Measurements from ENCODE around the gene ERCC3.
"Not testable (repeated sequence)": the region's sequence is repeated elsewhere in the genome, so short reads cannot be mapped to it uniquely, and the experiment has no call there.

ERCC3 gene

GRCh38 chr2:127278959-127279358, 15.0 kb downstream of the ERCC3 start:
- DNase-seq = no peak

GRCh38 chr2:127277028-127277427, 16.9 kb downstream of the ERCC3 start:
- DNase-seq = no peak

DNA sequence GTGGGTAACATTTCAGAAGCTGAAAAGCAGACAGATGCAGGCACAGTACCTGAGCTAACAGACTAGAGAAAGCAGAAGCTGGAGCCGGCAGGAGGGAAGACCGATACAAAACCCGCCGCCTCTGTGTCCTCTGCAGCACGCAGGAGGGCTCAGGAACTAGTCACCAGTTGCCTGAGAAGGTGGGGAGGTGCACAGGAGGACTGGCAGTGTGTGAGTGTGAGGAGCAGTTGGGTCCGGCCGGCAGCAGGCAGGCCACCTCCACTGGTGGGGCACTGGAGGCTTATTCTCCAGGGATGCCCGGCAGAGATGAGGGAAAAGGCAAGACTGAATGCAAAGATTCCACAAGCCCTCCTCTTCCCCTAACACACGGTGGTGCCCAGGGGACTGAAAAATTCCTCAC, 18.2 kb downstream of the ERCC3 start:
- DNase-seq = no peak

GRCh38 chr2:127275356-127275755, 18.6 kb downstream of the ERCC3 start:
- no peak for DNase-seq

DNA sequence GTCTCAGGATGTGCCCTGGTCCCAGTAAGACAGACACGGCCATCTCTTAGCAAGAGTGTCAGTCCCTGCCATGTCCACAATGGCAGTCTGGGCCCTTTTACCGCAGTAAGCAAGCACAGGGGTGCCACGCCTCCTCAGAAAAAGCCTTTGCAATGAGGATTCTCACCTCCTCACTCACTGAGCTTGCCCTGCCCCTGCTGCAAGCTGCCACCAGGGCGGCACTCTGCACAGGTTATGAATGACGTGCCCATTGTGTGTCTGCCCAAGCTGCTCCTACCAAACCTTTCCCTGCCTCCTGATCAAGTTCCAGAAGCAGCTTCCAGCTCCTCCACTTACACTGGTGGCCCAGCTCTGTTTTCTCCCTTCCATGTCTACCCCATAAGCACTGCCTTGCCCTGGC, 23.3 kb downstream of the ERCC3 start:
- DNase-seq = no peak

- no peak for DNase-seq
These were observed 32.0 kb downstream of the ERCC3 start for GRCh38 chr2:127261804-127262406.

- DNase-seq = no peak
These were observed 34.6 kb downstream of the ERCC3 start for GRCh38 chr2:127259355-127259754.

- no peak for DNase-seq
These were observed 37.1 kb downstream of the ERCC3 start for GRCh38 chr2:127256866-127257265.

DNA sequence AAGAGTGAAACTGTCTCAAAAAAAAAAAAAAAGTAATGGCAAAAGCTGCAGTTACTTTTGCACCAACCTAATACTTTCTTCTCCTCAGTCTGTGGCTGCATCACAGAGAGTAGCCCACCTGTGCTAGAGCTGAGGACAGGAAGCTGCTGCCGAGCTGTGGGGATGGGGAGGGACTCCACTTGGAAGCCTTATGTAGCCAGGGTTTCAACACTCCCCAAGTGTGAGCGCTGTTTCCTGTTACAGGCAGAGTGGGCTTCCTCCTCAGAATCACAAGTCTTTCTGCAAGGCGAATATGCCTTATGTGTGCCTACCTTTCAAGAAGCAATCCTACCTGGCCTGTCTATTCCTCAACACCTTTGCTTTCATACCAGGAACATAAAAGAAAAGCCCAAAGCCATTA, 37.6 kb downstream of the ERCC3 start:
- DNase-seq = no peak

DNA sequence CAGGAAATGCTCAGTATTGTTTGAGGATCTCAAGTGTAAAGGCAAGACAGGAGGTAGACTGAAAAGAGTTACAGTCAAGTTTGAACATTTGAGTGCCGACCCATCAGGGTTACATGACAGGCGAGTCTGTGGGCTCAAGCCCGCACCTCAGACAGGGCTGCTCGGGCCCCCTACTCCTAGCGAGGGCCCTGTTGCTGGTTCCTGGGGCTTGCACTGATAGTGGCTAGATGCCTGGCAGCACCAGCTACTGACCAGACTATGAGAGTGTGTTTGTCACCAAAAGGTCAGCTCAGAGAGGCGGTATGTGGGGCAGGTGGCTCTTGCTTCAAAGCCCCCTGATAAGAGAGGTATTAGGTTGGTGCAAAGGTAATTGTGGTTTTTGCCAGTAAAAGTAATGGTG, 38.2 kb downstream of the ERCC3 start:
- no peak for DNase-seq

DNA sequence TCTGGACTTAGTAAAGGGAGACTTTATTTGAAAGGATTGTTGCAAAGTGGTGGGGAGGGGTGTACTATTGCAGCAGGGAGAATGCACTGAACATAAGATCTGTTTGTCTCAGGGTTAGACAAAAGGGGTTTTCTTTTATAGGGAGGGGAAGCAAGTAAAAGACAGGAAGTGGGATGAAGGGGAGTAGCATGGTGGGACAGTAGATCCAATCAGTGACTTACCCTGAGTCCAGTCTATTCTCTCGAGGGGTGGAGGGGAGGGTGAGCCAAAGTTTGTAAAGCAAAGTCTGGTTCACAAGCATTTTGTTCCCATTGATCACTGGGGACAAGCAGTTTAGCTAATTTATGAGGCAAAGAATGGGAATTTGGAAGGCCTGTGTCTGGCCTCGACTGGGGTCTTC, 38.8 kb downstream of the ERCC3 start:
- DNase-seq = no peak

DNA sequence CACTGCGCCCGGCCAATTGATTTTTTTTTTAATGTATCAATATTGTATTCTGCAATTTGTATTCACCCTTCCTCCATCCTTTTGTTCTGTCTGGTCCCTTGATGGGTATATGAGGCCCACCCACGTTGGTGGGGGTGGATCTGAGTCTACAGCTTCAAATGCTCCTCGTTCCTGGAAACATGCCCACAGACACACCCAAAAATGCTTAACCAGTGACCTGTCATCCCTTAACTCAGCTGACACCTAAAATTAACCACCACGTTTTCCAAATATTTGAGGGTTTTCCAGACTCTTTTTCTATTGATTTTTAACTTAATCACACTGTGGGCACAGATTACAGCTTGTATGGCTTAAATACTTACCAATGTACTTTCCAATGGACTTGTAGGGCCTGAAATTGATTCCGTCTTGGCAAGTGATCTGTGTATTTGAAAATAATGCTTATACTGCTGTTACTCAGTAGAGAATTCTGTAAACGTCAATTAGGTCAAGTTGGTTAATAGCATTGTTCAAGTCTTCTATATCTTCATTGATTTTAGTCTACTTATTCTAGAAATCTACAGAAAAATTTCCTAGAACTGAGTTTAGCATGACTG, 39.5 kb downstream of the ERCC3 start:
- no peak for DNase-seq

GRCh38 chr2:127241184-127241583, 52.8 kb downstream of the ERCC3 start:
- DNase-seq = not testable (repeated sequence)

DNA sequence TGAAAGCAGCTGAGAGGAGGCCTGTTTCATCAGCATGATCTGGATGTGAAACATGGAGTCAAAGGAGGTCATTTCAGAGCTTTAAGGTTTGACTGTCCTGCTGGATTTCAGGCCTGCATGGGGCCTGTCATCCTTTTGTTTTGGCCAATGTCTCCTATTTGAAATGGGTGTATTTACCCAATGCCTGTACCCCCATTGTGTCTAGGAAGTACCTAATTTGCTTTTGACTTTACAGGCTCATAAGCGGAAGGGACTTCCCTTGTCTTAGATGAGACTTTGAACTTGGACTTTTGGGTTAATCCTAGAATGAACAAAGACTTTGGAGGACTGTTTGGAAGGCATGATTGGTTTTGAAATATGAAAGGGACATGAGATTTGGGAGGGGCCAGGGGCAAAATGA, 54.5 kb downstream of the ERCC3 start:
- no peak for DNase-seq

DNA sequence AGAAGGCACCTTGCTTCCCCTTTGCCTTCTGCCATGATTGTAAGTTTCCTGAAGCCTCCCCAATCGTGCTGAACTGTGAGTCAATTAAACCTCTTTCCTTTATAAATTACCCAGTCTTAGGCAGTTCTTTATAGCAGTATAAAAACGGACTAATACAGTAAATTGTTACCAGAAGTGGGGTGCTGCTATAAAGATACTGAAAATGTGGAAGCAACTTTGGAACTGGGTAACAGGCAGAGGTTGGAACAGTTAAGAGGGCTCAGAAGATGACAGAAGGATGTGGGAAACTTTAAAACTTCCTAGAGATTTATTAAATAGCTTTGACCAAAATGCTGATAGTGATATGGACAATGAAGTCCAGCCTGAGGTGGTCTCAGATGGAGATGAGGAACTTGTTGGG, 56.2 kb downstream of the ERCC3 start:
- DNase-seq = not testable (repeated sequence)

GRCh38 chr2:127235082-127235702, 58.8 kb downstream of the ERCC3 start:
- no peak for DNase-seq

DNA sequence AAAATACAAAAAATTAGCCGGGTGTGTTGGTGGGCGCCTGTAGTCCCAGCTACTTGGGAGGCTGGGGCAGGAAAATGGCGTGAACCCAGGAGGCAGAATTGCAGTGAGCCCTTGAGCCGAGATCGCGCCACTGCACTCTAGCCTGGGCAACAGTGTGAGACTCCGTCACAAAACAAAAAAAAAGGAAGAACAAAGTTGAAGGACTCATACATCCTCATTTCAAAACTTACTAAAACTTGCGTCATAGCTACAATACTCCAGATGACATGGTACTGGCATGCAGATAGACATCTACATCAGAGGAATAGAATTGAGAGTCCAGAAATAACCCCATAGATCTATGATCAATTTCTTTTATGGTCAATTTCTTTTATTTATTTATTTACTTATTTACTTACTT, 60.2 kb downstream of the ERCC3 start:
- no peak for DNase-seq

DNA sequence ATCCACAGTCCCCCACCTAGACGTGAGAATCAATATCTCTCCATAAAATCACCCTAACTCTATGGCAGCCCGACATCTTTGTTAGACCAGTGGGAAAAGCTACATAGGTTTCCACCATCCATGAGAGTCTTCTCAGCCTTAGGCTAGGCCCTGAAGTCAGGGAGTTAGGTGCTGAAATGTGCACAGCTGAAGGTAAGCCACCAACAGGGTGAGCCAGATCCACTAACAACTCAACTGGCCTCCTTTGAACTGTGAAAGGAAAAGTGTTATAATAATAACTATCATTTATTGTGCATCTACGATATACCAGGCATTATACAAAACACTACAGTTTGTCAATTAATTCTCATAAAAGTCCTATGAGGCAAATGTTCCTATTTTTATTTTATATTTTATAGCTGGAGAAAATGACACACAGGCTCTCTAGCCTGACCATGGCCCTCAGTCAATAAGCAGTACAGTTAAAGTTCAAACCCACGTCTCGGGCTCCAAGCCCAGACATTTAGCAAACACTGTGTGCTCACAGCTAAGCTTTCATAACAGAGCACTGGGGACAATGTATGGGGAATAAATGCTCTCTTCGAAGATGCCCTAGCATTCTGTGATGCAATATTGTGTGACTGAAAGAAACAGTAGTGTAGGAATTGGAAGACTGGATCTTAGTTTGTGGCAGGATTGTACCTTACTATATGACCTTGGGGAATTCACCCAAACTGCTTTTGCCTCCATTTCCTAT, 62.6 kb downstream of the ERCC3 start:
- DNase-seq = no peak

DNA sequence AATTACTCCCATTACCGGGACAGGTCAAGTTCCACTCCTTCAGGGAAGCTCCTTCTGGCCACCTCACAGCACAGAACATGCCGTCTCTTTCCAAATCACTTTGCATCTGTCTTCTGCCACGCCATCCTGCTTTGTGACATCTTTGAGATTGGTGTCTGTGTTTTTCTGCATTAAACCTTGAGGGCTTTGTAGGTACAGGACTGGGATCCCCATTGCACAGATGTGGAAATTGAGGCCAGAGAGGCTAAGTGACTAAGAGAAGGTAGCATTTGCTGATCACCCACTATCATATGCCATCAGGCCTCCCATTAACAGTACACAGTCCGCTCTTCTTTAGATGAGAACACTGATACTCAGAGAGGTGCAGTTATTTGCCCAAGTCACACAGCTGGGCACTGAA, 64.4 kb downstream of the ERCC3 start:
- no peak for DNase-seq

GRCh38 chr2:127228102-127228501, 65.8 kb downstream of the ERCC3 start:
- DNase-seq = no peak

- not testable (repeated sequence) for DNase-seq
These were observed 66.7 kb downstream of the ERCC3 start for GRCh38 chr2:127227264-127227660.

DNA sequence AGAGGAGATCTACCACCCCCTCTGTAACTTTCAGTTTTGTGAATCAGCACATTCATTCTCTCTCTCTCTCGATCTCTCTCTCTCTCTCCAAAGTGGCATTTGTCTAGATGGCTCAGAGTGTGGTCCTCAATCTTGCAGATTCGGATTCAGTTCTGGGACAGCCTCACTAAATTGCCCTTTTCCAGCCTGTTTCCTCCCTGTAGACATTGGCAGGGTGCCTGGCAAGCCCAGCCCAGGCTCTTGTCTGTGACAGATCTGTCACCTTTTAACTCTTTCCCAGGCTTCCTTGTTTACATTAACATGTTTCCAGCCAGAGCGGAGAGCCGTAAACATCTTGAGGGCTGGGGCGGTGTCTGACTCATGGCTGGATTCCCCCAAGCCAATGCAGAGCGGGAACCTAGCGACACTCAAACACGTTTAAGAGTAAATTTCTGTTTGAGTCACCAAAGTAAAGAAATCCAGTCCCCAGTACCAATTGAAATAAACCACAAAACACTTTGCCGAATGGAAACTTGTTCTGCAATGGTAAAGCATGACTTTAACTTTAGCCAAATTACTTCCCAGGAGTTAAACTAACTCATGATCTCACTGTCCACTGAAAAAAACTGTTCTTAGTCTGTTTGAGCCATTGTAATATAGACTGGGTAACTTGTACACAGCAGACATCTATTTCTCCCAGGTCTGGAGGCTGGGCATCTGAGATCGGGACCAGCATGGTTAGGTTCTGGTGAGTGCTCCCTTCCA, 67.3 kb downstream of the ERCC3 start:
- no peak for DNase-seq

DNA sequence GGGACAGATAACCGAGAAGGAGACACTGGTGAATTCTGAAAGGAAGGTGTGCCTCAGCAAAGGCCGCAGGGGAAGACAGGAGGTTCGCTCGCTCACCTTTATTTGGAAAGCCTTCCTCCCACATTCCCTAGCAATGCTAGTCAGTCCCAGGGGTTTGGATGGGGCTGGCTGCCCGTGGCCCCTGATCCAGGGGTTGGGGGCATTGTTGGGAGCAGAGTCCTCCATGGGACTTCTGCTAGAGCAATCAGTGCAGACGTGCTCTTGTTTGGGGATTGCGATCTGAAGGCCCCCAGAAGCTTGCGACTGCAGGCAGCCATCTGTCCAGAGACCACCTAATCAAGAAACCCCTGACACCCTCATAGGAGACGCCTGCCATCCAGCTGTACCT, 67.8 kb downstream of the ERCC3 start:
- DNase-seq = no peak

Measured in NCI-H1092 treated with DMSO at 0.1 percent for 48 hours (cell line).